IPS DF 19.7 (cell line): ENCODE results near the gene GABPA.
A peak's percentile ranks its signal among the peaks of the same experiment; 100 is the strongest.
"Not testable (repeated sequence)": the region's sequence is repeated elsewhere in the genome, so short reads cannot be mapped to it uniquely, and the experiment has no call there.

Experiments used
- DNase-seq: peaks from one replicate; pipeline ENCODE4 v3.0.0-alpha.2; 2013; ENCODE audit warnings: low read depth, low spot score

GABPA gene

GRCh38 chr21:25737421-25737820 is 2.6 kb downstream of the GABPA start:
- DNase-seq, result no peak

- no peak for DNase-seq
Measured at GRCh38 chr21:25742900-25743299, 8.1 kb downstream of the GABPA start.

GRCh38 chr21:25744854-25745253 is 10.1 kb downstream of the GABPA start:
- DNase-seq, result no peak

GRCh38 chr21:25750085-25750484 is 15.3 kb downstream of the GABPA start:
- no peak for DNase-seq

GRCh38 chr21:25752416-25752815 is 17.6 kb downstream of the GABPA start:
- DNase-seq, result no peak

- no peak for DNase-seq
Measured at GRCh38 chr21:25756190-25756932, 21.6 kb downstream of the GABPA start.

GRCh38 chr21:25757531-25757930 is 22.8 kb downstream of the GABPA start:
- no peak for DNase-seq

GRCh38 chr21:25759573-25759972 is 24.8 kb downstream of the GABPA start:
- no peak for DNase-seq

GRCh38 chr21:25760061-25760460 is 25.3 kb downstream of the GABPA start:
- DNase-seq, result no peak

- DNase-seq, result no peak
Measured at GRCh38 chr21:25760677-25761076, 25.9 kb downstream of the GABPA start.

GRCh38 chr21:25764065-25764464 is 29.3 kb downstream of the GABPA start:
- no peak for DNase-seq

- no peak for DNase-seq
Measured at GRCh38 chr21:25767921-25768320, 33.1 kb downstream of the GABPA start.

GRCh38 chr21:25772686-25773085 is 37.9 kb downstream of the GABPA start:
- DNase-seq, result no peak

GRCh38 chr21:25776440-25776839 is 41.7 kb downstream of the GABPA start:
- DNase-seq, result no peak

- not testable (repeated sequence) for DNase-seq
Measured at GRCh38 chr21:25778126-25778875, 43.5 kb downstream of the GABPA start.

- DNase-seq, result no peak
Measured at GRCh38 chr21:25788677-25789076, 53.9 kb downstream of the GABPA start.

GRCh38 chr21:25790122-25790877 is 55.5 kb downstream of the GABPA start:
- peak; percentile 12 for DNase-seq

- no peak for DNase-seq
Measured at GRCh38 chr21:25790878-25791204, 56.1 kb downstream of the GABPA start.

GRCh38 chr21:25791319-25791718 is 56.5 kb downstream of the GABPA start:
- DNase-seq, result no peak

GRCh38 chr21:25801217-25802014 is 66.6 kb downstream of the GABPA start:
- peak; percentile 52 for DNase-seq

- DNase-seq, result no peak
Measured at GRCh38 chr21:25806060-25806459, 71.3 kb downstream of the GABPA start.

GRCh38 chr21:25807191-25807590 is 72.4 kb downstream of the GABPA start:
- DNase-seq, result no peak
